HG02678 (cell line): Measurements from ENCODE around the gene C11orf24.
A peak's percentile ranks its signal among the peaks of the same experiment; 100 is the strongest.

ENCODE experiments used
- ATAC-seq: cut with Tn5 transposase; IDR thresholded peaks from one replicate; pipeline ENCODE4 v1.9.1; 2021; ENCODE audit warnings: mild to moderate bottlenecking, moderate library complexity; ENCODE audit not compliant: unreplicated experiment

C11orf24 gene

DNA sequence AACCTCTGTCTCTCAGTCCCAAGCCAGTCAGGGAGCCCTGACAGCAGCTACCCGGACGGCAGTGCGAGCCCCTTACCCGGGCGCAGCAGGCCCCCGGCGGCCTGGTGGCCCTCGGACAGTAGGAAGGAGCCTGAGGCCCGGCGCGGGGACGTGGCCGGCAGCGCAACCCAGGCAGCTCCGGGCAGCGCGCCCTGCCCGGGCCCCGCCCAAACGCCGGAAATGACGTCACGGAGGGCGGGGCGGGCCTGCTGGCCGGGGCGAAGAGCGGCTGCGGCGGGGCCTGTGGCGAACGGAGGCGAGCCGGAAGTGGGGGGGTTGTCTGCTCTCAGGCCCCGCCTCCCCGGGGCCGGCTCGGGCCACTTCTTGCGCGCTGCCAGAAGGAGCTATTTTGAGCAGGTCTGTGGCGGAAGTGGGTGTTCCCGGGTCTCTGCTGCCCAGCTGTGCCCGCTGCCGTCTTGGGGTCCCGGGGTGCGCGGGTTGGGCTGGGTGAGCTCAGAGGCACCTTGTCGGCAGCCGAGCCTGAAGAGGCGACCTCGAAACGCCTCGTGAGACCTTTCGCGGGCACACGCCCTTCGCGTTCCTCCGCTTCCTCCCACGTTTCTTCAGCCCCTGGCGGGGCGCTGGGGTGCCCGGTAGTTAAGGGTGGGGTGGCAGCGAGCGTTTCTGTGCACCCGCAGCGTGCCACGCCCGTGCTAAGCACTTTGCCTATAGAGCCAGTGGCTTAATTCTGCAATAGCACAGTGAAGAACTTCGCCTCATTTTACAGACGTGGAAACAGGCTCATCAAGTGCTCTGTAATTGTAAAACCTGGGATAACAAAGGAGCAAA is at the start of gene C11orf24:
TSS of gene C11orf24 (minus strand) at position 193 of the 828 bp plus-strand sequence. CDS start 8,206 bp downstream, outside the sequence.
- ATAC-seq: peak; percentile 83

GRCh38 chr11:68317147-68317785 is 45.5 kb upstream of the C11orf24 start:
- ATAC-seq: no peak

GRCh38 chr11:68315171-68315920 is 43.6 kb upstream of the C11orf24 start:
- ATAC-seq: no peak

- ATAC-seq: no peak
These were observed 42.7 kb upstream of the C11orf24 start for GRCh38 chr11:68314203-68315170.

DNA sequence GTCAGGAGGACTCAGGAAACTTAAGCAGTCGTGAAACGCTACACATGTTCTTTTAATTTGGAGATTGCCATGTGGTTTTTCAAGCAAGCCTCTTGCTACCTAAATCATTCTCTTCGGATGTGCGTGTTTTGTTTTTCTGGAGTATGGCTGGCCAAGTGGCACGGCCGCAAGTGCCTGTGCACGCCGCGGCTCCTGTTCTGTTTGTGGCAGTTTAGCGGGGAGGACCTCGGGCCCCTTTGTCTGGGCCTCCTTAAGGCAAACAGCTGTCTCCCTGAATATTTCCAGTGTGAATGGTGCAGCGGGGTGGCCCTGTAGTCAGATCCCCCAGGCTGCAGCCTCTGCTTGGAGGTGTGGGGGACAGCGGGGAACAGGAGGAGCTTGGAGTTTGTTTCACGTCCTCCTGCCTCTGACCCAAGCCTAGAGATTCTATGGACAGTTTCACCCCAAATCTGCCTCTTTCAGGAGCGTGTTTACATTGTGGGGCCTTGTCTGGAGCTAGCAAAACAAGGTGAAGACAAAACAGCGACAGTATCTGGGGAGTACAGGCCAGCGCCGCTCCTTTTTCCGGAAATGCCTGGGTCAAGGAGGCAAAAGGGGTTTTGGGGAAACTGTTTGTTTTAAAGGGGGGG is 41.9 kb upstream of the C11orf24 start:
- ATAC-seq: no peak

DNA sequence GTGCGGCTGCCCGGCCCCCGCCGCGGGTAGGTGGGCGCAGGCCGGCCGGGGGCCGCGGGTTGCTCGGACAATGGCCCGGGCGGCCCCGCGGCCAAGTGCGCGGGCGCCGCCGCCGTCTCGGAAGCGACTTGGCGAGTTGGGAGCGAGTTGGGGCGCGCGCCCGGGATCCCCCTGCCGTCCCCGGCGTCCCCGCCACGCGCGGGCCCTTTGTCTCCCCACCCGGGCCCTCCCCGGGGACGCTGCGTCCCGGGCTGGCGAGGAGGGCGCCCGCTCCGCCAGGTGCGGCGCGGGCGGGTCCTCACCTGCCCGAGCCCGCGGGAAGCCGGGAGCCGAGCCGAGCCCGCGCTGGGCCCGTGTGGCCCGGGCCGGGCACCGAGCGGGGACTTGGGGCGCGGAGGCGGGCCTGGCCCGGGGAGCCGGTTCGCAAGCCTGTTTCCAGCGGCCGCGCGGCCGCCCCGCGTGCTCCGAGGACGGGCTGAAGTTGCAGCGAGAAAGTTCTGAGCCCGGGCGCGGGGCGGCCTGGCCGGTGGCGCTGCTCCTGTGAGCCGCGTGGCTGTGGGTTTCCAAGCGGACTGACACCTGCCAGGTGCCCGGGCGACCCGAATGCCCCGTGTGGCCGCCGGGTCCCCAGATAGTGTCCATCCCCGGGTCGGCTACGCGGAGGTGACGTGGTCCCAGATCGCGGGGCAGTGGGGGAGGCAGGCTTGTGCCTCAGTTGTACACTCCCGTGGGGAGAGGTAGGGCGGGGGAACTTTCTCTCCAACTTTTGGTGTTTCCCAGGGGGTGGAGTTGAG is 41.2 kb upstream of the C11orf24 start:
- no peak for ATAC-seq

DNA sequence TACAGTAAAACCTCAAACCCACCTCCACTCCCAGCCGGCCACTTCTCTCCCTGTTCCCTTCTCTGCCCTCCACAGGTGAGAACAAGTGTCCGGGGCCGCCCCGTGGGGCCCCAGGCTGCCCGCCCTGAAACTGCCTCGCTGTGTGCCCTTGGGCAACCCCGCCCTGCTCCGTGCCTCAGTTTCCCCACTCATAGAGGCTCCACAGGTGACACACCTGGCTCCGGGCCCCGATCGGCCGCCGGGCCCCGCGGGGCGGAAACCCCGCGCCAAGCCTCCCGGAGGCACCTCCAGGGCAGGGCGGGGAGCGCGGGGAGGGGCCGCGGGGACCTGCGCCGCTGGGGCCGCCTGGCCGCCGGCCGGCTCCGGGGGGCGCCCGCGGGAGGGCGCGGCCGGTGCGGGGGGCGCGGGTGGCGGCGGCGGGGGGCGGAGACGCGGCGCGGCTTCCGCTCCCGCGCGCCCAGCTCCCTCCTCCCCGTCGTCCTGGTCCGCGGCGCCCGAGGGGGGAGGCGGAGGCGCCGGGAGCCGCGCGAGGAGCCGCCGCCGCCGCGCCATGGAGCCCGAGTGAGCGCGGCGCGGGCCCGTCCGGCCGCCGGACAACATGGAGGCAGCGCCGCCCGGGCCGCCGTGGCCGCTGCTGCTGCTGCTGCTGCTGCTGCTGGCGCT is 40.5 kb upstream of the C11orf24 start, which contains the start of gene LRP5:
TSS of gene LRP5 (plus strand) at position 475 of the 663 bp plus-strand sequence. CDS start at position 599, 124 bp downstream.
- ATAC-seq: no peak

- ATAC-seq: no peak
These were observed 39.7 kb upstream of the C11orf24 start for GRCh38 chr11:68311160-68312116.

DNA sequence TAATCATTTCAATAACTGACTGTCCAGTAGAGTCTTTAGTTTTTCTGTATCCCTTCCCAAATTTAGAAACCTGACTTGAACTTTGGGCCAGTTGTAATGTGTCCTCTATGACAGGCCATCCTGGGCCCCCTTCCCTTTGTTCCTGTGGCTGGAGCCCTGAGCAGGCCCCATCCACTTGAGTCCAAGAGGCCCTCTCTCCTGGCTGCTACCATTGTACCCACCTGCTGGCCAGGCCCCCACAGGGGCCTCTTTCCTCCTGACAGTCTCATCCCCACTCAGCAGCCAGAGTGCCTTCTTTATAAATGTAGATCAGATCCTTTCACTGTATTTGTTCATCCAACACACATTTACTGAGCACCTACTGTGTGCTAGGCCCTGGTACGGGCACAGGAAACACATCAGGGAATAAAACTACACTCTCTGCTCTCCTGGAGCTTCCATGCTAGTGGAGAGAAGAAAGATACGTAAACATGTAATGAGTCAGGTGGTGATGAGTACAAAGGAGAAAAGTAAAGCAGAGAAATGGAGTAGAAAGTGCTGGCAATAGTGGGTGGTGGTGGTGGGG is 37.9 kb upstream of the C11orf24 start:
- ATAC-seq: no peak

GRCh38 chr11:68308068-68308467 is 36.3 kb upstream of the C11orf24 start:
- no peak for ATAC-seq

DNA sequence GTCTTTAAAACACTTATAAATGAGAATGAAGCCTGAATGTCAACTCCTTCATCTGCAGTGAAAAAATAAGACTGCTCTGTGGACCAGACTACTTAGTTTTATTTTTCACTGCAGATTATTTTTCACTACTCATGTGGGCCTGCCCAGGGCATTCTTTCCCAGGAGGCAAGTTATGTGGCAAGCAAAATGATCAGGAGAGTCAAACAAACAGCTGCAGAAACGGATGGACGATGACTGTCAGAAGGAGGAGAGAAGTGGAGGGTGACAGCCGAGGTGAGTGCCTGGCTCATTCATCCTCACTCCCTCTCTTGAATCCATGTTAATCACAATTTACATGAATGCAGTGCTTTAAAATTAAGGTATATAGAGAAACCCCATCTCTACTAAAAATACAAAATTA is 34.9 kb upstream of the C11orf24 start:
- no peak for ATAC-seq

- no peak for ATAC-seq
These were observed 32.4 kb upstream of the C11orf24 start for GRCh38 chr11:68303982-68304780.

DNA sequence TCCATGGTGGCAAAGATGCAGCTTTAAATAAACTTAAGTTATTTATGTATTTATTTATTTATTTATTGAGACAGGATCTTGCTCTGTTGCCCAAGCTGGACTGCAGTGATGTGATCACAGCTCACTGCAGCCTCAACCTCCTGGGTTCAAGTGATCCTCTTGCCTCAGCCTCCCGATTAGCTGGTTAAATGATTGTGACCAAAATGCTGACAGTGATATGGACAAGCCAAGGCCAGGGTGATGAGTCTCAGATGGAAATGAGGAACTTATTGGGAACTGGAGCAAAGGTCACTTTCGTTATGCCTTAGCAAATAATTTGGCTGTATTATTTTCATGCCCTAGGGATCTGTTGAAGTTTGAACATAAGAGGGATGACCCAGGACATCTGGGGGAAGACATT is 31.3 kb upstream of the C11orf24 start:
- no peak for ATAC-seq

DNA sequence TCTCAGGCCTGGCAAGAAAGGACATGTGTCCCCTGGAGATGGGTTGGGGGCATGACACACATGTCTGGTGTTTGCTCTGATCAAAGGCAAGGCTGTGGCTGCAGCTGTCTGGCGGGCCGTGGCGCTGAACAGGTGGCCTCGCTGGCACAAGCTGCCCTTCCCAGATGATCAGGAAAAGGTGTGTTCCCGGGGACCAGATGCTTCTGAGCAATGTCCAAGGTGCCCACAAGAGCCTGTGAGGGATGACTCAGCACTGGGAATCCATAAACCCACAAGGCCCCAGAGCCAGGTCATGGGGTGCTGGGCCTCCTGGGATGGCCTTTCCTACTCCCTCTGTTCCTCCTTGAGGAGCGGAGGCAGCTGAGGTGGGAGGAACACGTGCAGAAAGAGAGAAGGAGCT is 30.9 kb upstream of the C11orf24 start:
- ATAC-seq: no peak

GRCh38 chr11:68302256-68302655 is 30.5 kb upstream of the C11orf24 start:
- ATAC-seq: no peak
